ENCODE measurements around the gene CSRP1.
A peak's percentile ranks its signal among the peaks of the same experiment; 100 is the strongest.

CSRP1 gene

GRCh38 chr1:201459775-201460174 is 47.1 kb downstream of the CSRP1 start:
- in situ Hi-C loops (cut with HindIII; ENCODE audit: low pct_ligation_motif_present, low sequenced_read_pairs): no loop called here
- no peak for TF ChIP-seq CTCF (IDR thresholded peaks at IDR 0.05; ENCODE audit: low read depth, low read length, missing control alignments)

GRCh38 chr1:201459052-201459451 is 47.9 kb downstream of the CSRP1 start:
- no peak overlapping the region for H3K4me3 ChIP-seq (ENCODE audit: low read depth, low read length)
- H3K27me3 ChIP-seq (replicated peaks): no peaks in the 10 kb centered on the region
- TF ChIP-seq CTCF (IDR thresholded peaks at IDR 0.05; ENCODE audit: low read depth, low read length, missing control alignments): no peak
- in situ Hi-C loops (cut with HindIII; ENCODE audit: low pct_ligation_motif_present, low sequenced_read_pairs): no loop called here
- no peak for DNase-seq
- peaks cover 3% of the 10 kb centered on the region for H3K36me3 ChIP-seq (replicated peaks)
- no peak overlapping the region for H3K27ac ChIP-seq

More at GRCh38 chr1:201459775-201460174, 47.1 kb downstream of the CSRP1 start:
- DNase-seq: no peak
- no peak overlapping the region for H3K4me3 ChIP-seq (ENCODE audit: low read depth, low read length)
- peaks cover 10% of the 10 kb centered on the region for H3K36me3 ChIP-seq (replicated peaks)
- H3K27ac ChIP-seq: no peak overlapping the region
- no peaks in the 10 kb centered on the region for H3K27me3 ChIP-seq (replicated peaks)

- TF ChIP-seq CTCF (IDR thresholded peaks at IDR 0.05; ENCODE audit: low read depth, low read length, missing control alignments): no peak
- H3K4me3 ChIP-seq (ENCODE audit: low read depth, low read length): no peak overlapping the region
- H3K27me3 ChIP-seq (replicated peaks): no peaks in the 10 kb centered on the region
- DNase-seq: no peak
- peak overlapping the region; percentile 94 for H3K27ac ChIP-seq
- in situ Hi-C loops (cut with HindIII; ENCODE audit: low pct_ligation_motif_present, low sequenced_read_pairs): no loop called here
- H3K36me3 ChIP-seq (replicated peaks): no peaks in the 10 kb centered on the region
Measured at GRCh38 chr1:201457508-201457960, 49.4 kb downstream of the CSRP1 start.

- peak; percentile 94 for DNase-seq
- H3K36me3 ChIP-seq (replicated peaks): no peaks in the 10 kb centered on the region
- H3K27ac ChIP-seq: peak overlapping the region; percentile 94
- no peak overlapping the region for H3K4me3 ChIP-seq (ENCODE audit: low read depth, low read length)
- no peaks in the 10 kb centered on the region for H3K27me3 ChIP-seq (replicated peaks)
- in situ Hi-C loops (cut with HindIII; ENCODE audit: low pct_ligation_motif_present, low sequenced_read_pairs): no loop called here
- TF ChIP-seq CTCF (IDR thresholded peaks at IDR 0.05; ENCODE audit: low read depth, low read length, missing control alignments): no peak
Measured at GRCh38 chr1:201456499-201457309, 50.2 kb downstream of the CSRP1 start.

- TF ChIP-seq CTCF (IDR thresholded peaks at IDR 0.05; ENCODE audit: low read depth, low read length, missing control alignments): no peak
- DNase-seq: no peak
- Histone ChIP-seq H3K27me3 (replicated peaks) (no peaks in the 10 kb centered on the region), H3K4me3 (ENCODE audit: low read depth, low read length) (no peak overlapping the region), H3K27ac (no peak overlapping the region), H3K36me3 (replicated peaks) (no peaks in the 10 kb centered on the region)
- in situ Hi-C loops (cut with HindIII; ENCODE audit: low pct_ligation_motif_present, low sequenced_read_pairs): no loop called here
Measured at GRCh38 chr1:201455098-201455497, 51.8 kb downstream of the CSRP1 start.
